HG02642 (cell line): ENCODE measurements around the gene CTXND2.

ENCODE experiments used
- ATAC-seq: cut with Tn5 transposase; IDR thresholded peaks from one replicate; pipeline ENCODE4 v1.9.1; 2021; ENCODE audit warnings: mild to moderate bottlenecking; ENCODE audit not compliant: unreplicated experiment, poor library complexity

The CTXND2 gene

DNA sequence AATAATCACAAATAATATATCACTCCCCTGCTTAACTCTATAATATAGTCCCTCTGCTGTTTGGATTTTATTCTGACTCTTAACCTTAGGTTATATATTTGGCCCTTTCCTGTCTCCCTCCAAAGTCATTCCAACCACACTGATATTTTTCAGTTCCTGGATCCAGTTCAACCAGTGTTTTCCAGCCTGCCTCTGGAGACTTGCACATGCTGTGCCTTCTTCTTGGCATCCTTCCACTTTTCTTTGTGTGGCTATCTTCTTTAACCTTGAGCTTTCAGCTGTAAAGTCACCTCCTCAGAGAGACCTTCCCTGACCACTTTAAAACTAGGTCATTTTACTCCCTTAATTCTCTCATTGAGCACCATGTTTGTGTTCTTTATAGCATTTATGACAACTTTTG lies 68.3 kb downstream of the CTXND2 start:
- ATAC-seq: no peak

GRCh38 chr1:150957666-150958065 lies 70.7 kb downstream of the CTXND2 start:
- ATAC-seq: no peak

DNA sequence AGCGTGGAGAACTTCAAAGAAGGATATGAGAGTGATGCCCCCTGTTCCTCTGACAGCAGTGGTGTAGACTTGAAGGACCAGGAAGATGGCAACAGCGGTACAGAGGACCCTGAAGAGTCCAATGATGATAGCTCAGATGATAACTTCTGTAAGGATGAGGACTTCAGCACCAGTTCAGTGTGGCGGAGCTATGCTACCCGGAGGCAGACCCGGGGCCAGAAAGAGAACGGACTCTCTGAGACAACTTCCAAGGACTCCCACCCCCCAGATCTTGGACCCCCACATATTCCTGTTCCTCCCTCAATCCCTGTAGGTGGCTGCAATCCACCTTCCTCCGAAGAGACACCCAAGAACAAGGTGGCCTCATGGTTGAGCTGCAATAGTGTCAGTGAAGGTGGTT lies 73.7 kb downstream of the CTXND2 start:
- no peak for ATAC-seq

DNA sequence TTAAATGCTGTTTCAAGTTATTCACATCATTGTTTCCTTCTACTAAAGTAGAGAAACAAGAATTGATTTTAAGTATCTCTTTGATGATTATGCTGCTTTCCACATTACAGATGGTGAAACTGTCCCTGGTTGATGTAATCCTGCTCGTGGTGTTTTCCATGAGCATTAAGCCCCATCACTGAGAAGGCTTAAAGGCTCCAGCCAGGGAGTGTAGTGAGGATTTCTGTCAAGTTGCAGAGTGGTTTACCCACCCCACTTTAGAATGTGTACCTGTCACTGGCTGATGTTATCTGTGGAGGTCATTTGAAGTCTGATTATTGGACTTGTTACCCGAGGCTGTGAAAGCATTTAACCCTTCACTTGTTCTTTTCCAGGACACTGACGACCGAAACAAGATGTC lies 74.8 kb downstream of the CTXND2 start:
- no peak for ATAC-seq
